Suprapubic skin (tissue), 3 donors: ENCODE data around the gene SNAPC2.

Experiments used
- EP300 ChIP-seq: sonication (generic); formaldehyde crosslinking; IDR thresholded peaks from one replicate; pipeline ENCODE4 v1.6.1; 2017; ENCODE audit warnings: antibody characterized with exemption
- TF ChIP-seq, protein P1 (sequence below), 2 donors: fragments of 200-600 bp in 1 of 2; fragments of 450-650 bp in 1 of 2; sonication (generic) in 1 of 2; IDR thresholded peaks; one replicate each; pipeline ENCODE4 v1.5.1; 2016 to 2019; ENCODE audit warnings: antibody characterized with exemption in 2 of 2, mild to moderate bottlenecking in 1 of 2, moderate library complexity in 1 of 2

DNA sequence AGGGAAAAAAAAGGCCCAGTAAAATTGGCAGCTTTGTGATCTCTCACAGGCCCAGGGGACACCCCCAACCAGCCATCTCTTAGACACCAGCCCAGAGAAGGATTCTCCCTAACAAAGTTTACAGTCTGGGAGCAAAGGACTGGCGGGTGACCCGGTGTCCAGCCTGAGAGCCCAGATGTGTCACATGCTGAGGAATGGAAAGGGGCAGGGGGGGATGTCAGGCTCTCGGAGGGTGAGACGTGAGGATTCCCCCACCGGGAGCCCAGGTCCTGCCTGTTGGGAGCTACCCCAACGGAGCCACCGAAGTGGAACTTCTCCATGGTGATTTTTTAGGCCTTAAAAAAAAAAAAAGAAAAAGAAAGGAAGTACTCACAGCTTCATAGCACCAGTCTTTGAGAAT, 10.6 kb downstream of the SNAPC2 start:
- TF ChIP-seq, protein P1, sequence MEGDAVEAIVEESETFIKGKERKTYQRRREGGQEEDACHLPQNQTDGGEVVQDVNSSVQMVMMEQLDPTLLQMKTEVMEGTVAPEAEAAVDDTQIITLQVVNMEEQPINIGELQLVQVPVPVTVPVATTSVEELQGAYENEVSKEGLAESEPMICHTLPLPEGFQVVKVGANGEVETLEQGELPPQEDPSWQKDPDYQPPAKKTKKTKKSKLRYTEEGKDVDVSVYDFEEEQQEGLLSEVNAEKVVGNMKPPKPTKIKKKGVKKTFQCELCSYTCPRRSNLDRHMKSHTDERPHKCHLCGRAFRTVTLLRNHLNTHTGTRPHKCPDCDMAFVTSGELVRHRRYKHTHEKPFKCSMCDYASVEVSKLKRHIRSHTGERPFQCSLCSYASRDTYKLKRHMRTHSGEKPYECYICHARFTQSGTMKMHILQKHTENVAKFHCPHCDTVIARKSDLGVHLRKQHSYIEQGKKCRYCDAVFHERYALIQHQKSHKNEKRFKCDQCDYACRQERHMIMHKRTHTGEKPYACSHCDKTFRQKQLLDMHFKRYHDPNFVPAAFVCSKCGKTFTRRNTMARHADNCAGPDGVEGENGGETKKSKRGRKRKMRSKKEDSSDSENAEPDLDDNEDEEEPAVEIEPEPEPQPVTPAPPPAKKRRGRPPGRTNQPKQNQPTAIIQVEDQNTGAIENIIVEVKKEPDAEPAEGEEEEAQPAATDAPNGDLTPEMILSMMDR (IDR thresholded peaks at IDR 0.05), result no peak
- TF ChIP-seq EP300, result no peak
